ENCODE measurements around the gene TMEM101. TPM values are rescaled to one million over a fixed set of nuclear protein-coding genes. Genes with fewer than 3 reads are reported as not detected.
"Not testable (repeated sequence)": the region's sequence is repeated elsewhere in the genome, so short reads cannot be mapped to it uniquely, and the experiment has no call there.

Gene TMEM101
- total RNA-seq, 1 donor from 2014 or later, result 117 TPM

DNA sequence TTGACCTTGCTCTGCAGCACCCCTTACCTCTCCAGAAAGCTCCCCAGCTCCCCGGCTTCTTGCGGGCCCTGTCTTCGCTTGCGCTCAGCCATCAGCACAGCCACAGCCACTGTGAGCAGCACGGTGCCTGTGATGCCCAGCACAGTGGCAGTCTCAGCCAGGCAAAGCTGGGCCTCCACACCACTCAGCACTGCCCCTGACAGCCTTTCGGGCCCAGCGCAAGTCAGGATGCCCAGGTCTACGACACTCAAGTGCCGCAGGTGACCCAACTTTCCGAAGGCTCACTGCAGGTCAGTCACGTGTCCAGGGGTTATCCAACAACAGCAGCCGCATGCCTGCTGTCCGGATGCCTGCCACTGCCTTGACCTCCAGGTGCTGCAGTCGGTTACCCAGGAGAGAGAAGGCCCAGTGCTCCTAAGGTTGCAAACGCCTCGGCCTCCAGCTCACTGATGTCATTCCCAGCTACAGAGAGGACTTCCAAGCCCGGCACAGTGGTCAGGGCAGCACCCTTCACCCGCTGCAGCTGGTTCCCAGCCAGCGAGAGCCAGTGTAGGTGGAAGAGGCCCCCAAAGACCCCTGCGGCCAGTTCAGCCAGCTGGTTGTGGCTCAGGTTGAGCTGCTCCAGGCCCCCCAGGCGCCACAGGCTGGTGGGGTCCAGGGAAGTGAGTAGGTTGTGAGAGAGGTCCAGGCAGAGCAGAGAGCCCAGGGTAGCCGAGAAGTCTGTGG is 8.9 kb upstream of the TMEM101 start:
- no peak for DNase-seq

DNA sequence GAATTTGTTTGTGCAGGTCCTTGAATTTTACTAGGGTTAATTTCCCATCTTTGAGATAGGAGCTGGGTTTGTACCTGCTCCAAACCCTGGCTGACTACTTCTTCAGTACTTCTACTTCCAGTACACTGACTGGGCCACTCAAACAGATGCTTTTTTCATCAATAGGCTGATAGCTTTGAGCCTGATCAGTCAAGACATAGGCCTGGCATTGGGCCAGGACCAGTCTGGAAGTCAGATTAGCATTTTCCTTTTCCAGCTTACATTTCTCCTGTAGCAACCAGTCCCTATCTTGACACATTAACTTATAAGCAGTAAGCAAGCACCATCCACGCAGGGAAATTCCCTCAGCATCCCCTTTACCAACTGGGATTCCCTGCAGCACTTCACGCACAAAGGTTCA is 7.5 kb upstream of the TMEM101 start:
- DNase-seq, result no peak

DNA sequence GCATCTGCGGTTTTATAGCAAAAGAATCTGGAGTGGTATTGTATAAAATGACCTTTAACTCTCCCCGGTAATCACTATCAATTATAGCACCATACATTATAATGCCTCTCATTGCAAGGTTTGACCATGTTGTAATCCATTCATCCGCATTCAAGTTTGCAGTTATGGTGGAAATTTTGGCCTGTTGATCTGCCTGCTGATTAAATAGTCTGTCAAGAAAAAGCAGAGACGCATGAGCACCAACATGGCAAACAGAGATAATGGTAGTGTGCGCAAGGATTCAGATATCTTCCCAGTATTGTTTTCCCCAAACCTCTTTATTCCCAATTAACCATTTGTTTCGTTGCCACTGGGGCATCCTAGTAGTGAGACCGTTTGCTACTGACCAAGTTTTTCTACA is 6.5 kb upstream of the TMEM101 start:
- DNase-seq, result not testable (repeated sequence)

DNA sequence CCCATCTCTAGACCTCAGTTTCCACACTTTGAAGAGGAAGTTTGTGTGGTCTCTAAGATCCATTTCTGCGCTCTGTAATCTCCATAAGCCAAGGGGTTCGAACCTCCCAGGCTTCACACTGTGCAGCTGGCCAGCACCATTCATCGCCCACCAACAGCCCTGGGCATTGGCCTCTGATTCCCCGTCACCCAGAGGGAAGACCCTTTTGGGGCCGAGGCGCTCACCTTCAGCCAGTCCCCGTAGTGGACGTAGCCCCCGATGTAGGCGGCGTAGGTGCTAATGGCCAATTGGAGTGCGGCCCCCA is 678 bp downstream of the TMEM101 start:
- DNase-seq, result no peak

DNA sequence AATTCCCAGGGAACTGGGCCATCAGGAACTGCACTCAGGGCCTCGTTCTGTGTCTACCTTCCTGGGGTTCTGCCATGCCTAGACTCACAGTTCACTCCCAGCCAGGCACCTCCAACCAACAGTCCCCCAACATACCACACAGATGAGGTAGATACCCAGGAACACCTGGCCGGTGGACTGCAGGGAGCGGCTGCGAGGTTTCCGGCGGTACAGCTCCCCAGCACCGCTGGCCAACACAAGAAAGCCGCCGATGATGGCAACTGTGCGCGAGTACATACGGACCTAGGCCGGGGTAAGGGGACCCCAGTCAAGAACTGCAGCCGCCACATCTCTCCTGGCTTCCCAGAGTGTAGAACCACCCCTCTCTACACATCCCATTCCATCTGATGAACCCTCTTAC is 1.9 kb downstream of the TMEM101 start:
- no peak for DNase-seq

DNA sequence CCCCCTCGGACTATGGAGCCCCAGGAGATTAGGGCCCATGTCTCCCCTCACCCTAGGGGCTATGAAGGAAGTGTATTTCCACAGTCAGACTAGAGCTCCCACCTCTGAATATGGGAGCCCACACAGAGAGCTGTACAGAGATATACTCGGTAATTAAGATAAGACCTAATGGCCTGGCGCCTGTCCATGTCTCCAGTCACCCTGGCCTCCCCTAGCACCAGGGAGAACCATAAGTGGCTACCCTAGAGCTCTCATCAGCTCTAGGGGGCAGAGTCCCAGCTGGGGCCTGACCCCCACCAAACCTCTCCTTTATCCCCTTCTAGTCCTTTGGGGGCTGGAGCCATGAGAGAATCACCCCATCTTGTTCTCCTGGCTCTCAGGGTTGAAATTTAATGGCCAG is 2.4 kb downstream of the TMEM101 start:
- DNase-seq, result no peak

DNA sequence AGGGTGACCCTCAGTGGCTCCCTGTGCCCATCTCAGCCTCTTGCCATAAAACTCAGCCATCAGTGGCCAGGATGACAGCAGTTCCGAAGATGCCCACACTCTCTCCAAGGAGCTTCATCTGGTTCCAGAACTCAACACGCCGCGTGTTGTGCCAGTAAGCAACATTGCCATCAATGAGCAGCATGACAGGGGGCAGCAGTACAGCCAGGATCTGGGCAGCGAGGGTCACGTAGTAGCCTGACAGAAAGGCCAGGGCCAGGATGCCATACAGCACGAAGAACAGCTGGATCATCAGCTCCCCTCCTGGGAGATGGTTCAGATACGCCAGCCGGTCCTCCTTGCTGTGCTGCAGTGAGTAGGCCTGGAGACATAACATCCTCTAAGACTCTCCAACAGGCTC is 2.9 kb downstream of the TMEM101 start:
- no peak for DNase-seq

DNA sequence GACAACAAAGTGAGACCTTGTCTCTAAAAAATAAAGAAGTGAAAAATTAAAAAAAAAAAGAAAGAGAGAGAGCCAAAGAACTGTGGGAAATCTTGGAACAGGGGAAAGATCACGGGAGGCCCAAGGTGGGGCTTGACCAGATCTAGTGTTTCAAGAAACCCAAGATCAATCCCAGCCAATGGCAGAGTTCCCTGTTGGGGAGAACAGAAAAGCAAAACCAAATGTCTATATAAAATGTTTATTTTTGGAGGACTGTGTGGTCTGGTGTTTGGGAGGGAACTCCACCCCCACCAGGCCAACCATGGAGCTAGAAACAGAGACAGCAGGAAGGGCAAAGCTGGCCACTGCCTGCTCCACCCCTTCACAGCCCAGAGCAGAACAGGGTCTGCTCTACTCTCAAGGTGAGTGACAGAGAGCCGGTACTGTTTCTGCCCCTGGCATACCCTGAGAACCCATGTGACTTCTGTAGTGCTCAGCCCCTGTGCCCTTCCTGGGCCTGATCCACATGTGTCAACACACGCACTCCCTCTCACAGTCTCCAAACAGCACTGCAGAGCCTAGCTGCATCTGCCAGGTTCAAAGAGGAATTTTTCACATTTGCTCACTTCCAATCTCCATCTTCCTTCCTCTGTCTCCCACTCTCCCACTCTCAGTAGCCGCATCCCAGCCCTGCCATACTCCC is 3.7 kb downstream of the TMEM101 start:
- no peak for DNase-seq

DNA sequence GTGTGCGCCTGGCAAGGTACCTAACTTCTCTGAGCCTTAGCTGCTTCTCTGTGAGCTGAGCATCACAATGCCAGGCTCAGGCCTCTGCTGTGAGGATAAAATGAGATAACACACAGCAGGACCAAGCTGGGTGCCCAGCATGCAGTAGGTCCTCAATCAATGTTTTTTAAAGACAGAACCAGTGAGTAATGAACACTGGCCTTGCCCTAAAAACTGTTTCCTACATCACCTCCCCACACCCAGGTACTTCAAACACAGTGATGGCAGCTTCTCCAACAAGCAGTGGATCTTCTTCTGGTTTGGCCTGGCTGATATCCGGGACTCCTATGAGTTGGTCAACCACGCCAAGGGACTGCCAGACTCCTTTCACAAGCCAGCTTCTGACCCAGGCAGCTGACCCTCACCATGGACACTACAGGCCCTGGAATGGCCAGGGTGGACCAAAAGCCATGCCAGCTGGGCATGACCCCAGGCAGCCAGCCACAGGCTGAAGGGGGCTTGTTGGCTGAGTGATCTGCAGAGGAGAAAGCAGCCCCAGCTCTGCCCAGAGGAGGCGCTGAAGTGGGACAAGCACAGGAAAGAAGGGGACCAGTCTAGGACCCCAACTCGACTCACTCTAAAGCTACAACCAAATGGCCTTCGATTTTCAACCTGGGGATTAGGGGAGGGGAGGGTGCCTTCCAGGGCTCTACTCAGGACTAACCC is 6.4 kb downstream of the TMEM101 start:
- no peak for DNase-seq

DNA sequence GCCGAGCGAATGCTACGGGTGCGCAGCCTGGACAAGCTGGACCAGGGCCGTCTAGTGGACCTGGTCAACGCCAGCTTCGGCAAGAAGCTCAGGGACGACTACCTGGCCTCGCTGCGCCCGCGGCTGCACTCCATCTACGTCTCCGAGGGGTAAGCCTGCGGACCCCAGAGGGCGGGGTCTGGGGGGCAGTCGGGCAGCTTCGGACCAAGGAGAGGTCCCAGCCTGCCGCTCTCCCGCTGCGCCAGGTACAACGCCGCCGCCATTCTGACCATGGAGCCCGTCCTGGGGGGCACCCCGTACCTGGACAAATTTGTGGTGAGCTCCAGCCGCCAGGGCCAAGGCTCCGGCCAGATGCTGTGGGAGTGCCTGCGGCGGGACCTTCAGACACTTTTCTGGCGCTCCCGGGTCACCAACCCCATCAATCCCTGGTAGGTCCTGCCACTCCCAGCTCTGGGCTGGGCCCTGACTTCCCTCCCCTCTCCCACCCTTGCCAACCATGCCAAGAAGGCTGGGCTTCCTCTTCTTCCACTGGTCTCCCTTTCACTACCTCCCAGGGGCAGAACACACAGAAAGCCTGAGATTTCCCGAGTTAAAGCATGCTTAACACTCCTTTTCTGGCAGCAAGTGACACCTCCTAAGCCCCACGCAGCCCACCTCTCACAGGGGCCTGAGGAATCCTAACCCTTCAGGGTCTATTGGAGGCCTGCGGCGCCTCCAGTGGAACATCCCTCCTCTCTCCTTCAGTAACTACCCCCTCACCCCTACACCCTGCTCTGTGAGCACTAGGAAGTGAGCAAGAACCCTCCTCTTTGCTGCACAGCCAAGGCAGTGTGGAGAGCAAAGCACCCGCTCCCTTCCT is 7.2 kb downstream of the TMEM101 start:
- DNase-seq, result no peak

DNA sequence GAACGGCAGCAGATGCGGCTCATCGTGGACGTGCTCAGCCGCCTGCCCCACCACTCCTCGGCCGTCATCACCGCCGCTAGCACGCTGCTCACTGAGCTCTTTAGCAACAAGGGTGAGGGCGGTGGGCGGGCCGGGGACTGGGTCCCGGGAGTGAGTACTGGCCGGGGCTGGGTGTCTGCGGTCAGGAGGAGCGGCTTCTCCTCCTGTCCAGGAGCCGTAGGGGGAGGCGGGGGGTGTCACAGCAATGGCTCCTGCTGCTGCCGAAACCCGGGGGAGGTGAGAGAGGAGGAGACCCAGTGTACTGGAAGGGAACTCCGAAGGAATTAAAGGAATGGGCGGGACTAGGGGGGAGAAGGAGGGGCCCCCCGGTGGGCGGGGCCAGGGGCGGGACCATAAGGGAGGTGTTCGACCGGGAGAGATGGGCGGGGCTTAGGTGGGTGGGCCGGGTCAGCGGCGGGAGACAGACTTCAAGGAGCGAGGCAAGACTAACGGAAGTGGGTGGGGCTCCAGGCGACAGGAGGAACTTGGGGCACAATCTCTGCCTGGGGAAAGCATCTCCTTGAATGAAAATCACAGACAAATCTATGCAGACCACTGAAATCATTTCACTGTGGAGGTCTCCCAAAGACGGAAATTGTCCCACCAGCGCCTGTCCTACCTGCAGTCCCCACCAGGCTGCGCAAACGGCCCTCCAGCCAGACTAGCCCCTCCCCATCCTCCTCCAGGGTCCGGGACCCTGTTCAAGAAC is 8.0 kb downstream of the TMEM101 start:
- peak; percentile 94 for DNase-seq

DNA sequence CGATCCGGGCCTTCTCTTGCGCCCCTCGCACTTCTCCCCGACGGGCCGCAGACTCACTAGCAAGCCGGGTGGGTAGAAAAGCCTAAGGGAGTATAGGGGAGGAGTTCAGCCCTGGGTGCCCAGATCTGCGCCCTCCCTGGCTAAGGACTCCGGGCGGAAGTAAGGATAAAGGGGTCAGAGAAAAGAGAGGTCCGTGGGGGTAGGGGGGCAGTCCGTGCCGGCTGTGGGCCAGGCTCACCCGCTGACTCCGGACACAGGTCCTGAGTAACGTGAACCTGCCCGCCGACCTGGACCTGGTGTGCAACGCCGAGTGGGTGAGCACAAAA is 8.5 kb downstream of the TMEM101 start:
- no peak for DNase-seq

DNA sequence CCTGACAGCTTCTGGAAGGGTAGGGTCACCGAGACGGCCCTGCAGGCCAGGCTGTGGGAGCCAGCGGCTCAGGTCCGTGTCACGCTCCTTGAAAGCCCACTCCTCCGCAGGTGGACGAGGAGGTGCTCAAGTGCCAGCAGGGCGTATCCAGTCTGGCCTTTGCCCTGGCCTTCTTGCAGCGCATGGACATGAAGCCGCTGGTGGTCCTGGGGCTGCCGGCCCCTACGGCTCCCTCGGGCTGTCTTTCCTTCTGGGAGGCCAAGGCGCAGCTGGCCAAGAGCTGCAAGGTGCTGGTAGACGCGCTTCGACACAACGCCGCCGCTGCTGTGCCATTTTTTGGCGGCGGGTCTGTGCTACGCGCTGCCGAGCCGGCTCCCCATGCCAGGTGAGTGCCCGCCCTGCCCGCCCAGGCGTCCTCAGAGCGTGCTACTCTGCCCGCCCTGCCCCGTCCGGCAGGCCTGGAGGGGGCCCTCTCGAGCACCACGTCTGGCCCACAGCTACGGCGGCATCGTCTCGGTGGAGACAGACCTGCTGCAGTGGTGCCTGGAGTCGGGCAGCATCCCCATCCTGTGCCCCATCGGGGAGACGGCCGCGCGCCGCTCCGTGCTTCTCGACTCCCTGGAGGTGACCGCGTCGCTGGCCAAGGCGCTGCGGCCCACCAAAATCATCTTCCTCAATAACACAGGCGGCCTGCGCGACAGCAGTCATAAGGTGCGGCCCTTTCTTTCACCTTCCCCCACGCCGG is 9.1 kb downstream of the TMEM101 start:
- DNase-seq, result peak; percentile 77

DNA sequence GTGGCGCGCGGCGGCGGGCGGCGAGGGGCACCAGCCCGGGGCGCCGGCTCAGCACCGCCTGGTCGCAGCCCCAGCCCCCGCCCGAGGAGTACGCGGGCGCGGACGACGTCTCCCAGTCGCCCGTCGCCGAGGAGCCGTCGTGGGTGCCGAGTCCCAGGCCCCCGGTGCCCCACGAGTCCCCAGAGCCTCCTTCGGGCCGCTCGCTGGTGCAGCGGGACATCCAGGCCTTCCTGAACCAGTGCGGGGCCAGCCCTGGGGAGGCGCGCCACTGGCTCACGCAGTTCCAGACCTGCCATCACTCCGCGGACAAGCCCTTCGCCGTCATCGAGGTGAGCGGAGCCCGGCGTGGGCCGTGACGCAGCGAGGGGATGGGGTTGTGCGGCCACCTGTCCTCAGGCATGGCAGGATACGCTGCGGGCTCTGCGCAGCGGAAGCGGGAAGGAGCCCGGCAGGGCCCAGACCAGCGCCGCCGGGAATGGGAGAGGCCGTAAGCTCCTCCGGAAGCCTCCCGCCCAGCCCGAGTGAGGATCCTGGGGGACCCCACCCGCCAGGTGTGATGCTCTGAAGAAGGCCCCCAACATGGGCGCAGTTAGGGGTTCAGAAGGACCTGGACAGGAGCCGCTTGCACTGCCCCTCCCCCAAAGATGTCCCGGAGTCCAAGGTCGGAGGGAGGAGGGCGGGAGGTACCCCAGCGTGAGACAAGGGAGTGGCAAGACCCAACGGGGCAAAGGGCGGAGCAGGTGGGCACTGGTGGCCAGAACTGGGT is 9.8 kb downstream of the TMEM101 start:
- peak; percentile 43 for DNase-seq

DNA sequence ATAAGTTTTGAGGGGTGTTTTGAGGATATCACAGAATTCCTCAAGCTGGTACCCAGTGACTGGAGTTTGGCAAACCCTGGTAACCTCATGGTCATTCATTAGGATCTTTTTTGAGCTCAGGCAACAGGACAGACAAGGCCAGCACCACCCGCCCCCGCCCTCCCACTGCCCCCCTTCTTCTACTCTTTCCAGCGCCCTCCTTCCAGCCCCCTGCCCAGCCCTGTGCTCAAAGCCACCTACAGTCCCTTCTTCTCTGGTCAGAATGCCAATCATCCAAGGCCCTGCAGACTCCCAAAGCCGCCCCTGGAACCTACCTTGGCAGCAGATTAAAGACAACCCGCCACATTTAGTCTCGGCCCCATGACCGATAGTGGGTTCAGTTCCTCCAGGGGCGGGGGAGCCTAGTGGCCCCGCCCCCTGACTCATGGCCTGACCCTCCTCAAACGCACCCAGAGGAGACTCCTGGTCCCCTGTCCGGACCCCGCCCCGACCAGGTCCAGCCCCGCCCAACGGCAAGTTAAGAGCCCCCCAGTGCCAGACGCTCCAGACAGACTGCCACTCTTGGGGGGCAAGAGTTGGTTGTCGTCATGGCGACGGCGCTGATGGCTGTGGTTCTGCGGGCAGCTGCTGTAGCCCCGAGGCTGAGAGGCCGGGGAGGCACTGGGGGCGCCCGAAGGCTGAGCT is 10.5 kb downstream of the TMEM101 start, which contains the start of gene NAGS:
NAGS (plus strand) TSS at position 546 of the 684 bp plus-strand sequence; CDS start at position 588, 42 bp downstream.
- DNase-seq, result peak; percentile 49

DNA sequence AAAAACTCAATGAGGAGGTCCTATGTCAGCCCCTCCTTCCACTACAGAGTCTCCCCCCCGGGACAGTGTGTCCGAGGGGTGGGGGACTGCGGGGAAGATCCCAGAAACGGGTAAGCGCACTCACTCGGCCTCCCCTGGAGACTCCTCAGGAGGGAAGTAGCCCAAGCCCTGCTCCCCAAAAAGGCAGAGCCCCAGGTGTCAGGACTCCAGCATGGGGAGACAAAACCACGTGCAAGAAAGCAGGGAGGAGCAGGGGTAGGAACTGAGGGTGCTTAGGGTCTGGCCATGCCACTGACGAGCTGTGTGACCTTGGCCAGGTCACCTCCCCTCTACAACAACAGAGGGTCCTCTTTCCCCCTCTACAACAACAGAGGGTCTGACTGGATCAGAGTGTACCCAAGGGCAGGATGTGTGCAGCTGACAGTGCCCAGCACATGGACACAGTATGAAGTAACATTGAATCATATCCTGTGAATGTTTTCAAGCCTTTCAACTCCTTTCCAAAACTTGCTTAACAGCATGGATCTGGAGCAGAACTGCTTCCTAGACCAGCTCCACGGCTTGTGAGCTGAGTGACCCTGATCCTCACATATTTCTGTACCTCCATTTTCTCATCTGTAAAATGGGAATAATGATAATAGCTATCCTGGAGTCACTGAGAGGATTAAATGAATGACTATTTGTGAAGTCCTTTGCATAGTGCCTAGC is 12.5 kb downstream of the TMEM101 start:
- peak; percentile 91 for DNase-seq

DNA sequence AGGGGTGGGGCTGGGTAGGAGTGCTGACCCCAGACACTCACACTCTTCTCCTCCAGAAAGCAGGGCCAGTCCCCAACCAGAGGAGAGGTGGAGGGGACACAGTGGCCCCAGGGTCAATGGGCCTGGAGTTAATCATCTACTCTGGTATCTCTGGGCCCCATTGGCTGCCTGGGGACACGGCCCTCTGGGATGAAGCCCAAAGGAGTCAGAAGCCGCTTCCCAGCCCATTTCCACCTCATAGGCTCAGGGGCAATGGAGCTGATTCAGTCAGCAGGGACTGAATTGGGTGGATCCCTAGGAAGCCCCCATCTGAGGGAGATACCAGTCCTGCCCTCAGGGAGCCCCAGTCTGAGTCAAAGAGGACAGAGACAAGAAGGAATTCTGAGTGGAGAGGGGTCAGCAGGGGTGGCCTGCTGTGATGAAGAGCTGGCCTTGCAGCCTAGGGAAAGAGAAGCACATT is 13.3 kb downstream of the TMEM101 start:
- DNase-seq, result no peak

DNA sequence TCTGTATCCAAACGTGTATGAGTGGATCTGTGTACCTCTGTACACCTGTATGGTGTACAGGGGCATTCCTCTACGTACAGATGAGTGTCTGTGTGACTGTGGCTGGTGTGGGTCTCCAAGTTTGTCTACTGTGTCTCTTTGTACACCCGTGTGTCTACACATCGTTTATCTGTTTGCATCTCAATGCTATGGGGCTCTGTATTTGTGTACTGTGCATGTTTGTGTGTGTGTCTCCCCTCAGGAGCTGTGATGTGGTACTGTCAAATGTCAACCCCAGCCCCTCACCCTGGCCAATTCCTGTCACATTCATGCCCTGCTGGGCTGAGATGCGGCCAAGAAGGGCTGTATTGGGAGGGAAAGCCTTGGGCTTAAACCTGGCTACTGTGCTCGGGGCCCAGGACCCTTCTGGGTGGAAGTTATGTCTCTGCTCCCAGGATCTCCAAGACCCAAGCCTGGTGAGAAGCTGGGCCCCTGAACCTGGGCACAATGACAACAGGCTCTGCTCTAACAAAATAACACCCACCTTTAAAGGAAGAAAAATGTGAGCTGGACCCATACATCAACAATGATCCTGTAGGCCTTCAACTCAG is 13.8 kb downstream of the TMEM101 start:
- DNase-seq, result no peak
